GM12864 (cell line): ENCODE results near the gene TEX36.
"Not testable (repeated sequence)": the region's sequence is repeated elsewhere in the genome, so short reads cannot be mapped to it uniquely, and the experiment has no call there.

ENCODE experiments used
- DNase-seq: peaks from one replicate; pipeline ENCODE4 v3.0.0-alpha.2; 2011; ENCODE audit warnings: low read depth
- H3K4me3 ChIP-seq: 2 replicates; pipeline ENCODE4 v1.5.1; 2011; ENCODE audit warnings: mild to moderate bottlenecking, low read depth, low read length, control low read depth
- CTCF ChIP-seq: IDR thresholded peaks from 2 replicates; pipeline ENCODE4 v1.5.1; 2011; ENCODE audit warnings: low read depth, mild to moderate bottlenecking, moderate library complexity, low read length, control low read depth, inconsistent platforms; ENCODE audit errors: missing control alignments

TEX36 gene, protein sequence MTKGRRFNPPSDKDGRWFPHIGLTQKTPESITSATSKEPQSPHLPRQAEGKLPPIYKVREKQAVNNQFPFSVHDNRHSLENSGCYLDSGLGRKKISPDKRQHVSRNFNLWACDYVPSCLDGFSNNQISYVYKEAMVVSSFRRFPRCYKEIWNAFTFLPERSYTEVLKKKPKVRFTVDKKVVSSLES

GRCh38 chr10:125683063-125683462 lies at the start of gene TEX36:
Gene TEX36, minus strand, starts transcription at chr10:125683163. Its CDS starts 174 bp downstream, at chr10:125682989.
- DNase-seq: no peak
- no peak for TF ChIP-seq CTCF
- H3K4me3 ChIP-seq: no peak within 1 kb of the TSS

- no peak for TF ChIP-seq CTCF
These were observed 44.5 kb upstream of the TEX36 start for GRCh38 chr10:125727436-125727835.

DNA sequence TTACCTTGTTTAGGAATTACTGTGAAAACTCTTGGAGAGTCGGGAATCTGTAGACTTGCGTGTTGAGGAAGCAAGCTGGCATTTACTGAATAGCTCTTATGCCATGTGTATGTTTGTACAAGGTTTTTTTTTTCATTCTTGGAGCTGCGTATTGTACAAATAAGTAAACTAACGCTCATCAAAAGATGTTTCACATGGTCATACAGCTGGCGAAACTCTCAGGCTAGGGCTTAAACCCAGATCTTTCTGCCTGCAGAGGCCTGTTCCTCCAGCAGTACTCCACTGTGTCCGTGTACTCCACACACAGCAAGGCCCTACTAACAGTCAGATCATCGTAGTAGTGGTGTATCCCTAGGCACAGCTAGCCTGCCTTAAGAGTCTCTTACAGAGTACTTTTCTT lies 44.0 kb upstream of the TEX36 start:
- DNase-seq: no peak
- no peak overlapping the region for H3K4me3 ChIP-seq
- no peak for TF ChIP-seq CTCF

More at GRCh38 chr10:125727436-125727835, 44.5 kb upstream of the TEX36 start:
- no peak overlapping the region for H3K4me3 ChIP-seq
- DNase-seq: no peak

DNA sequence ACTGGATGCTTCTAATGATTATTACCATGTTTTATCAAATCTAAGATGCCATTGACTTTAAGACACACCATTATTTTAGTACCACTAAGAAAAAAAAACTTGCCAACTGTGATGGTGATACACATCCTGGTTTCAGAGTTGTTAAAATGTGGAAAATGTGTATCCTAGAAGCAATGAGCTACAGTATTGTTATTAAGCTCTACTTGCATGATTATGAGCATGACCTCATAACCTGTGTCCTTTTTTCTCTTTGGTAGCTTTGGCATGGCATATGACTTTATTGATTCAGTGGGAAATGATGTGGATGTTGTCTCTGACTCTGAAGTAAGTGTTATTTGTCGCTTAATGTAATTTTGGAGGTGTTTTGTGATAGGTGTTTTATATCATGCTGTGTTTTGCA lies 39.8 kb upstream of the TEX36 start:
- no peak for DNase-seq
- no peak for TF ChIP-seq CTCF
- no peak overlapping the region for H3K4me3 ChIP-seq

DNA sequence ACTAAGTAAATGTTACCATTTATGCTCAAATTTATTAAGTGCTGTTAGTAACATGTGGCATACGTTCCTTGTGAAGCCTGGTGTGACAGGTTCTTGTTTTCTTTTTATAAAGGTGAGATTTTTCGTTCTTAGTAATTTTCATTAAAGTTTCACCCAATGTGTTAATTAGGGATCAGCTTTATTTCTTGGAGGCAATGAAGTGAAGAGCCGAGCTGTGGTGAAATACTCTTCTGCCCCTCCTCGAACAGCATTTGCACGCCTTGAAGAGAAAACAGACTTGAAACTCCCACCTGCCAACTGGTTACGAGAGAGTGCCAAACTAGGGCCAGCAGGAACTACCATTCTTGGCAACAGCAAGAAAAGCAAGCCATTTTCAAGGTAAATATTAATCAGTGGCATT lies 38.1 kb upstream of the TEX36 start:
- peak; percentile 38 for DNase-seq
- H3K4me3 ChIP-seq: peak overlapping the region; percentile 76
- TF ChIP-seq CTCF: no peak

DNA sequence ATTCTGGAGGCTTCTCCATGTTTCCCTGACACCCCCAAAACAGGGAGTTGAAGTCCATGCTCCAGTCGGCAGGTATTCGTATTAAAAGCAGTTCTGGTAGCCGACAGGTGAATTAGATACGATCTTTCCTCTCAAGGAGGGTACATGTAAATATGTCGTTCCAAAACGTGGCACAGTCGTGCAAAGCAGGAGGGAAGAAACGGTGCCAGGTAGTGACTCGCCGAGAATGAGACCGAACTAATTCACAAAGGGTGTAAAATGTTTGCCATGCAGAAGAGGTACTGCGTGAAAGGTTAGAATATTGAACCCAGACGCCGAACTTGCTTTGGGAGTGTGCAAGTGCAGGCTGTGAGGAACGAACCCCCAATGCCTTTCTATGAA lies 37.0 kb upstream of the TEX36 start:
- H3K4me3 ChIP-seq: peak overlapping the region; percentile 76
- no peak for TF ChIP-seq CTCF
- DNase-seq: no peak

- TF ChIP-seq CTCF: no peak
- DNase-seq: peak; percentile 95
- peak within 1 kb of the TSS; percentile 76 for H3K4me3 ChIP-seq
These were observed 36.4 kb upstream of the TEX36 start, which contains the start of gene EDRF1 for GRCh38 chr10:125719173-125720001. Gene EDRF1, plus strand, starts transcription at chr10:125719709. Its CDS starts 99 bp downstream, at chr10:125719808.

DNA sequence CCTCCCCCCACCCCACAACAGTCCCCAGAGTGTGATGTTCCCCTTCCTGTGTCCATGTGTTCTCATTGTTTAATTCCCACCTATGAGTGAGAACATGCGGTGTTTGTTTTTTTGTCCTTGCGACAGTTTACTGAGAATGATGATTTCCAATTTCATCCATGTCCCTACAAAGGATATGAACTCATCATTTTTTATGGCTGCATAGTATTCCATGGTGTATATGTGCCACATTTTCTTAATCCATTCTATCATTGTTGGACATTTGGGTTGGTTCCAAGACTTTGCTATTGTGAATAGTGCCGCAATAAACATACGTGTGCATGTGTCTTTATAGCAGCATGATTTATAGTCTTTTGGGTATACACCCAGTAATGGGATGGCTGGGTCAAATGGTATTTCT lies 31.8 kb upstream of the TEX36 start:
- DNase-seq, H3K4me3 ChIP-seq: not testable (repeated sequence)
